Ovary (tissue), 3 donors: ENCODE results near the gene TM4SF4.

Experiments used
- EP300 ChIP-seq: sonication (generic); formaldehyde crosslinking; IDR thresholded peaks from one replicate; pipeline ENCODE4 v1.6.1; 2017; ENCODE audit warnings: antibody characterized with exemption
- POLR2A ChIP-seq: fragments of 450-650 bp; IDR thresholded peaks from one replicate; pipeline ENCODE4 v1.6.1; 2017; ENCODE audit warnings: antibody characterized with exemption, mild to moderate bottlenecking, moderate library complexity
- TF ChIP-seq, protein P1 (sequence below), 3 donors: fragments of 450-650 bp in 2 of 3; fragments of 200-600 bp in 1 of 3; IDR thresholded peaks; one replicate each; pipeline versions ENCODE4 v1.5.1 to v1.8.0; 2016 to 2022; ENCODE audit warnings: antibody characterized with exemption in 3 of 3, mild to moderate bottlenecking in 1 of 3
- donor health status: DM: no; HTN: no; CAD: no.

DNA sequence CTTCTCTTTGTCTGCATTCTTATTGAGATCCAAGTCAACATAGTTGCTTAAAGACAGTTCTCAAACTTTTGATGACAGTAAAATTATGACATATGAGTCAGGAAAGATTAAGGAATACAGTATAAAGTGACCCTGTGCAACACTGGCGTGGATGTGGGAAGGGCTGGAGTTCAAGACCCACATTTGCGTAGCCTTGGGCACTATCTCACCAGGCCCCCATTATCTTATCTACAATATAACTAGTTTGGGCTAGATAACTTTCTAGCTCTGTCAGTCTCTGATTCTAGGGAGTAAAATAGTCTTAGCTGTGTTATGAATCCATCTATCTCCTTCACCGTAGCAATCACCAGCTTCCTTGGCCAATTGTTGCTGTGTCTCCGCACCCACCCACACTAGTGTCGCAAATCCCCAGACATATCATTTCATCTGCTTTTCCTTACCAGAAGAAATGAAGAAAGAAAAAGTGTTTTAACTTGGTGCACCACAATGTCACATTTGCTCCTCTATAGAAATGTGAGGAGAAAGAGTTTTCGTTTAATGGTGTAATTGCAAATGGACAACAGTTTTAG lies 14.9 kb upstream of the TM4SF4 start:
- TF ChIP-seq, protein P1, sequence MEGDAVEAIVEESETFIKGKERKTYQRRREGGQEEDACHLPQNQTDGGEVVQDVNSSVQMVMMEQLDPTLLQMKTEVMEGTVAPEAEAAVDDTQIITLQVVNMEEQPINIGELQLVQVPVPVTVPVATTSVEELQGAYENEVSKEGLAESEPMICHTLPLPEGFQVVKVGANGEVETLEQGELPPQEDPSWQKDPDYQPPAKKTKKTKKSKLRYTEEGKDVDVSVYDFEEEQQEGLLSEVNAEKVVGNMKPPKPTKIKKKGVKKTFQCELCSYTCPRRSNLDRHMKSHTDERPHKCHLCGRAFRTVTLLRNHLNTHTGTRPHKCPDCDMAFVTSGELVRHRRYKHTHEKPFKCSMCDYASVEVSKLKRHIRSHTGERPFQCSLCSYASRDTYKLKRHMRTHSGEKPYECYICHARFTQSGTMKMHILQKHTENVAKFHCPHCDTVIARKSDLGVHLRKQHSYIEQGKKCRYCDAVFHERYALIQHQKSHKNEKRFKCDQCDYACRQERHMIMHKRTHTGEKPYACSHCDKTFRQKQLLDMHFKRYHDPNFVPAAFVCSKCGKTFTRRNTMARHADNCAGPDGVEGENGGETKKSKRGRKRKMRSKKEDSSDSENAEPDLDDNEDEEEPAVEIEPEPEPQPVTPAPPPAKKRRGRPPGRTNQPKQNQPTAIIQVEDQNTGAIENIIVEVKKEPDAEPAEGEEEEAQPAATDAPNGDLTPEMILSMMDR (IDR thresholded peaks at IDR 0.05): no peak
- no peak for TF ChIP-seq POLR2A
- TF ChIP-seq EP300: no peak
